ENCODE data around the gene ADRA2B.

Gene ADRA2B

DNA sequence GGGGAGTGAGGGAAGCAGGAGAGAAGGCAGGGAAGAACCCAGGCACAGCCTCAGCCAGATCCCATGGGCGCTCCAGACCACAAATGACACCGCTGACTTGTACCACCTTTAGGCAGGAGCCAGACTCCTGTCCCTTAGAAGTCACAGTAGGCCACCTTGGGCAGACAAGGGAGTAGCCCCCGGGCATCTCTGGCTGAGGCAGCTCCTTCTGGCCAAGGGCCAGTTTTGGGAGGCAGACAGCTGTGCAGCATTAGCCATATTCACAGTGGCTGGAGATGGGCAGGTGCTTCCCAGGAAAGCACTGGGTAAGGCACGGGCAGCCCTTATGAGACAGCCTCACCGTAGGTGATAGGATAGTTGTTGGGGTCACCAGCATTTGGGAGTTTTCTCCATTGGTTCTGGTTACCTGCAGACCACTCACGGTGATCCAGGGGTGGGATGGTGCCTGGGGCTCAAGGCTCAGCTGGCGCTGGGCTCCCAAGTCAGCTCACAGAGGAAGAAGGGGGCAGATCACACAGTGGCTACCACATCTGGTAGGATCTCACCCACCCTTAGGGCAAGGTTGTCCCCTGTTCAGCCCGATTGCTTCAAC, 19.9 kb upstream of the ADRA2B start:
- DNase-seq, result no peak

DNA sequence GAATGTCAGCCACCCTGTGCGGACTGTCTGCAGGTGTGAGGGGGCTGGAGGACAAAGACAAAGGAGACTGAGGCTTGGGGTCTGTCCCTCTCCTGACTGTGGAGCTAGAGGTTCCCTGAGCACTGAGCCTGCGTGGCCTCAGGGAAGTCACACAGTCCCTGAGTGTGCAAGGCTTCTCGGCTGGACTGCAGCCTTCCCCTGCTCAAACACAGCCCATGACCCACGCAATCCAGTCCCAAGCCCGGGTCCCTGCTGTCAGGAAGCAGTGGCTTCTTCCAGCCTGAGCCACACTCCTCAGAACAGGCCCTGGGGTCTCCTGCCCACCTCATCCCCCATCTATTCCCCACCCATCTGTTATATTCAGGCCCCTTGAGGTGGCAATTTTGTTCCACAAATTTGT, 19.2 kb upstream of the ADRA2B start:
- no peak for DNase-seq

DNA sequence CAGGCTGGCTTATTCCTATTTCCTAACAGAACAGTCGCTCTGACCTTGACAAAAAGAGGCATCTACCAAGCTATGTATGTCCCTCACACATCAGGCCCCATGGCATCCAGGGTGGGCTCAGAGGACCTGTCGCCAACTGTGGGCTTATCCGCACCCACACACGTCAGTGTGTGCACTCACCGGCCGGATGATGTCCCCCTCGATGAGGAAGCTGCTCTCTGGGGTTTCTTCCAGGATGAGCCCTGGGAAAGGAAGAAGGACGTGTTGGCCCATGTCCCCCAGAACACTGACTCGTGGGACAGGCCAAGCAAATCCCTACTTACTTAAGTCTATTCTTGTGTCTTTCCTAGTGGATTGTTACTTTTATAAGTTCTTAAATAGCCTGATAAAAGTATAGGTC, 18.8 kb upstream of the ADRA2B start:
- no peak for DNase-seq

DNA sequence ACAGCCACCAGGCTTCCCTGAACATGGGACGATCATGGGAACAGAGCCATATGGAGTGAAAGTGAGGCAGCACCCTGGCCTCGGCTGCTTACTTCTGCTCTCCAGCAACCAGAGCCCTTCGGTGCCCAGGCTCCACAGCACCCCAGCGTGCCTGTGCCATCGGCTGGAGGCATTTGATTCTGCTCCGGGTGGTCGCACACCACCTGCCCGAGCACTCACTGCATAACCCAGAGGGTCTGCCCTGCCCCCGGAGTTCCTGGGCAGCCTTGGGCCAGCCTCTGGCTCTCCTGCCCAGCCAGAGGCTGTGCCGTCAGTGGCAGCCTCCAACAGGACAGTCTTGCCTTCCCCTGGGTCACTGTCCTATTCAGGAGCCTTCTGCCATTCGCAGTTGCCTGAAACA, 18.1 kb upstream of the ADRA2B start:
- no peak for DNase-seq

DNA sequence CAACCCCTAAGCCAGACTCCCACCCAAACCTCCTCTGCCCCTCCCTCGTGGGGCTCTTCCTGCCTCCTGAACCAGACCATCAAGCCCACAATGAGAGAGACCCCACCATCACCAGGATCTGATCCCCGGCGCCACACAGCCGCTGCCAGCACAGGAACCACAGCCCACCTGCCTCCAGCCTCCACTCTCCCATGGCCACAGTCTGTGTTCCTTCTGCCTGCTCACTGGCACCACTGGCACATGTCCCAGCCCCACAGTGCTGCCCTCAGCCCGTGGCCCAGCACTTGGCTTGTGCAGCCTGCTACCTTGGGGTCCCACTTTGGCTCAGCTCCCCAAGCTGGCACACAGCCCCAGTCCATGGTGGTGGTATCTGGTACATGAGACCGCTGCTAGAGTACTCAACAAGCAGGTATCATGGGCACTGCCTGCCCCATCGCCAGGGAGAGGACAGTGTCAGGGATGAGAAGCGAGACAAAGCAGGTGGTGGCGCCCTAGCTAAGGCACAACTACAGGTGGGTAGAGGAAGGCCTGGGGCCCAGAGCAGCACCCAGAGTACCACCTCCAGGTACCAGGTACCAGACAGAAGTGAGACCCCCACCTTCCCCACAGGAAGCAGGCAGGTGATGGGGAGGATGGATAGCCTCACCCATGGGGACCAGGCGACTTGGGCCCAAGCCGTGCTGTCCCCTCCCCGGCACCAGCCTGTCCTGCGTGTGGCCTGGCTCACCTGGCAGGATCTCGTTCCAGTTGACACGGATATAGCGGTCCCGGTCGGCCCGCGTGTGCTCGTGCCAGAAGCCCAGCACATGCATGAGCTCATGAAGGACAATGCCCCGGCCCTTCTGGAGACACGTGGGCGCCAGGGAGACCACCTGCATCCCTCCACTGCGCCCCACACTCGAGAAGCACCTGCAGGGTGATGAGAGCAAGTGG, 15.7 kb upstream of the ADRA2B start:
- DNase-seq, result no peak

DNA sequence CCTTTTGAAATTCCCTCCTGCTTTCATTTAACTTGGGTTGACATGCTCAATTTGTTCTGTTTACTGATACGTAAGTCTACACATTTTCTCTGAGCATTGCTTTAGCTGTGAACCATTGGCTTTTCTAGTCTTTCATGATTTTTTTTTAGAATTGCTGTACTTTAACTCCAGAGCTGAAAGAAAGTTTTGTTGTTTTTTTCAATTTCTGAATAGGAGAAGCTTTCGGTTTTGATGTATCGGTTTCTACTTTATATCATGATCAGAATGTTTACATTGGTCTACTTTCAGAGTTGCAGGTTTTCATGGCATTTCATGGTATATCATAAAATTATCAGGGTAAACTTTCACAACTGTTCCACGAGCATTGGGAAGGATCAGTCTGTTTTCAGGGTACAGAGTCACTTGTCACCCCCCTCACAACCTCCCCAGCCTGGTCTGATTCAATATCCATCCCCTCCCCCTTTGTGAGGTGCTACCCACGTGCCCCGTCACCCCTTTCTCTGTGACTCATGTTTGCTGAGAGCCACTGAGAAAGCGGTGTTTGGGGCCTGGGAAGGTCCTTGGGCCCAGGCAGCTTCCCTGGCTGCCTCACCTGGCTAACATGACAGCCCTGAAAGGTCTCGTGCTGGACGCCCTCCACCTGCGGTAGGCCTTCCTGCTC, 14.9 kb upstream of the ADRA2B start:
- DNase-seq, result no peak

DNA sequence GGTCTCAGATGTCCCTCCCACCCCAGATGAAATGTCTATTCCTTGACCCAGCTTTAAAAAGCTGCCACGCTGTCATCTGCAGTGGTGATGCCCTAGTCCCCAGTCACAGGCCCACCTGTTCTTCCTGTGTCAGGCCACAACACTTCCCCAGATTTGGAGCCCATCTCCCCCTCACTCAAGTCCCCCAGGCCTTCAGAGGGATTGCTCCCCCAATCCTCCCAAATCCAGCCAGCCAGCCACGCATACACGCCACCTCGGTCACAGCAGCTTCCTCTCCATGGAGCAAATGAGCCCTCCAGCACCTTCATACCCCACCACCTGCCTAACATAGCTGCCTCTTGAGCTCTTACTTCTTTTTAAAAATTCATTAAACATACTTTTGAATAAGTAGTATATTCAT, 14.1 kb upstream of the ADRA2B start:
- DNase-seq, result no peak

DNA sequence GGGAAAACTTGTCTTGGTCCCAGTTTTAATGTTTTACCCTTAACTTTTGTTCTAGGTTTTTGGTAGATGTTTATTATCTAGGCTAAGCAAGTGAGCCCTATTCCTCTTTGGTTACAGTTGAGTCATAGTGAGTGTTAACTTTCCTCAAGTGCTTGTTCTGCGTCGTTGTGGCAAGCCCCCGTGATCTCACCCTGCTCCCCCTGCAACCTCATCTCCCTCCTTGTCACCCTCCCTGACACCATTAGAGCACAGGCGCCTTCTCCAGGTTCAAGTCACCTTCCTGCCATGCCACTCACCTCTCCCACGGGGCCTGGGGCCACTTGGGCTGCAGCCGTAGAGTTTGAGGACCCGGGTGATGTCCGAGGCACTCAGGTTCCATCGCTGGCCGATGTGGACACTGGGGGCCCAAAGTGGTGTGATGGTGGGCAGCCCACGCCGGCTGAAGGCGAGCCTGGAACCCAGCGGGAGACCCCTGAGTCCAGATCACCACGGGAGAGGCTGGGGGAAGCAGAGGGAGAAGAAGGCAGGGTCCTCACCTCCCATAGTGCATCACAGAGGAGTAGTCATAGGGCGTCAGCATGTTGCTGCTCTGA, 13.3 kb upstream of the ADRA2B start:
- DNase-seq, result no peak

DNA sequence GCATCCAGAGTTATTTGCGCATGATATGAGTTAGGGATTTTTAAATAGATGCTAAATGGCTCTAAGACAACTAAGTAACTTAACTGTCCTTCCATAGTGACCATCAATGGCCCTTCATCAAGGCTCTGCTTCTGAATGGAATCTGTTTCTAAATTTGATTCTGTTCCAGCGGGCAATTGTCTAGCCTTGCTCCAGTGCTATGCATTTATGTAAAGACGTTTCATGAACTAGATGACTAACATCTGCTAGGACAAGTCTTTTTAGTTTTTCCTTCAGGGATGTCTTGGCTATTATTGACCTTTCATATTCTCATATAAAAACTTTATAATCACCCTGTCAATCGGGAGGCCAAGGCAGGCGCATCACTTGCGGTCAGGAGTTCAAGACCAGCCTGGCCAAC, 12.1 kb upstream of the ADRA2B start:
- DNase-seq, result no peak

DNA sequence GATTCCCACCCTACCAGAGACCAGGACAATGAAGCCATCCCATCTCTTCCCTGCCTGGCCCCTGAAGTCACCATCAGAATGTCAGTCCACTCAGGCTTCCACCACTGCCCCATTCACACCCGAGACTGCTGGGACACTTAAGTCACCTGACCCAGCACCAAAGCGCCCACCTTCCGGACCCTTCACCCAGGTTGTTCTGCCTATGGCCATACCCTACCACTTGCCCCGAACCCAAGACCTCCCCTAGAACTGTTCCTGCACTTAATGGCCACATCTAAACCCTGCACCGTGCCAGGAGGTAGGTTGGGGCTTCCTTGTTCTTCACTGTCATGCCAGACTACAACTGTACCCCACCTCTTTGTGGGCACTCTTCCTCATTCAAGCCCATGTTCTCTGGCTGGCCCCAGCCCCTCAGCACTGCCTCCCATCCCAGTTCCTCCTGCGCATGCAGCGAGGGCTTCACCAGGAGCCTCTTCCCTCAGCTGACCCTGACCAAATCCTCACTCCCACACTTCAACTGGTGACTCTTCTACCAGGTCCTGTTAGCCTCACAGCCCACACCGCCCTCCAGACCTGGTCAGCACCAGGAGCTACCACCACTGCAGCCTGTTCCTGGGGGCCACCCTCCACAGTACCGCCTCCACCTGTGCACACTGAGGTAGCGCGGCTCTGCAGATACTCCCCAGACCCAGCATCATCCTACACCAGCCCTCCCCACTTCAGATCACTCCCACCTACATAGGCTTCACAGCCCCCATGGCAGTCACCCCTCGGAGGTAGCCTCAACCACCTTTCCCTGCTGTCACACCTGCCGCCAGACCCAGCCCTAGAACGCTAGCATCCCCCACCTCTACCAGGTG, 8.3 kb upstream of the ADRA2B start:
- DNase-seq, result no peak

DNA sequence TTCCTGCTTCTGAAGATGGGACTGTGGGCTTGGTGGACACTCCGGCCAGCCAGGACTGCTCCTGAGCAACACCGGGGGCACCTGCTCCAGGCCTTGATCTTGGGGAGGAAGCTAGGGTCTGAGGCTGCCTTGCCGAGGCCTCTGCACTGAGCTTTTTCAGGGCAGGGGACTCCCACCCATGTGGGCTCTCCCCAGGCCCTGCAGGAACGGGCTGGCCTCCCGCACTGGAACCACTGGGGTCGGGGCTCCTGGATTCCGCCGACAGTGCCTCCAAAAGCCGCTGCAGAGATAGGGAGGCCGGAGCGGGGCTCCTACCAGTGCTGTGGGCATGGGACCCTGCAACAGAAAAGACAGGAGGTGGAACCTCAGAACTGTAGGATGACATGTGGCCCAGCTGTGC, 7.6 kb upstream of the ADRA2B start:
- DNase-seq, result no peak

DNA sequence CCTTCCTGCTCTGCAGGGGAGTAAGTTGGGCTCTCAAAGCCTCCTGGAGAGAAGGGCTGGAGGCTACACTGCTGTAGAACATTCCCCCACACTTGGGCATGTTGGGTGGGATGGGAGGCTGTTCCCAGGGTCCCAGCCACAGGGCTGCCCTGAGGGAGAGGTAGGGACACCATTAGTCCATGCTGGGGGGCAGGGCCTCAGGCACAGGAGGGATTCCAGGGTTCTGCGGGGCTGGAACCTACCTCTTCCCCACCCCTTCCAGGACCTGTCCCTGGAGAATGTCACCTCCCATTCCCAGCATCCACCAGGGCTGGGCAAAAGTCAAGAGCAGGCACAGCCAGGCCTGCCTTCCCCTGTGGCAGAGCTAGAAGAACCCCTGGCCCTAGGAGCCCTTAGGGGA, 6.9 kb upstream of the ADRA2B start:
- no peak for DNase-seq

DNA sequence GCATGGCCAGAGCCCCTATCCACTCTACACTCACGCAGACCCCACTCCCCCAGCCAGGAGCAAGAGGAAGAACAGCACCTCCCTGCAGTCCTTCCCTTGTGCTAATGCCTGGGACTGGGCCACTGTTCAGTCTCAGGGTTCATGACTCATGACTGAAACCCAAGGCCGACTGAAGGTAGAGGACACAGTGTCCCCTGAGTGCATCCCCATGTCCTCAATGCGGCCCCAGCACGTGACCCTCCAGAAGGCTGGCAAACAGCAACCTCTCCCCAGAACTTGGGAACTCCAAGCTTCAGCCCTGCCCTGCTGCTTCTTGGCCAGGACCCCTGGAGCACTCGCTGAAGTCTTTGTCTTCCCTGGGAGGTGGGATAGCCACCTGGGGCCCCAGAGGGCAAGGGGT, 6.0 kb upstream of the ADRA2B start:
- DNase-seq, result no peak

DNA sequence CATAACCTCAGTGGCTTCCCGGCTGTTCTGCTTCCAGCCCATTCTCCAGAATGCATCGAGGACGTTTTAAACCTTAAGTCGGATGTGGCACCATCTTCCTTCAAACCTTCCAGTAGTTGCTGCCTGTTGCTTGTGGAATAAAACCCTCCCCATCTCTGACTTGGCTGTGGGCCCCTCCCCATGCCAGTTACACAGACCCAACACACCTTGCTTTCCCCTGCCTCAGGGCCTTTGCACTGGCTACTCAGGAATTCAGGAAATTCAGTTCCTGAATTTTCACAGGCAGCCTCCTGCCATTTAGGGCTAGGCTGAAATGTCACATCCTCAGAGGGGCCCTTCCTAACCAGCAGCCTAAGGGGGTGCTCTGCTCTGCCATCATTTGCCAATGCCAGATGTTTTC, 5.0 kb upstream of the ADRA2B start:
- DNase-seq, result no peak

DNA sequence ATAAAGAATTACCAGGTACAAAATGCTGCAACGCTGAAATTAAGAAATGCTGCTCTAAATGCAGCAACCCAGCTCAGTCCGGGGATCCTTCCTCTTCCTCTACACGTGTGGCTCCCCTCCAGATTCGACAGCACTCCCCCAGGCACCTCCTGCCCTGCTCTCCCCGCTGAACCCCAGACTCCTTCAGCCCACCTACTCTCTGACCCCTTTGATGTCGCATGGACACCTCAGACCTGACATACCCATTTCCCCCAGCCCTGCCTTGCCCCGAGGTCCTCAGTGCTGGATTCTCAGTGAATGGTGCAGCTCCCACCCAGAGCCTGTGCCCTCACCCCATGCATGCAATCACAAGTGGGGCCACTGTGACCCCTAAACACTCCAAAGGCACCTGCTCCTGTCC, 4.6 kb upstream of the ADRA2B start:
- DNase-seq, result no peak

DNA sequence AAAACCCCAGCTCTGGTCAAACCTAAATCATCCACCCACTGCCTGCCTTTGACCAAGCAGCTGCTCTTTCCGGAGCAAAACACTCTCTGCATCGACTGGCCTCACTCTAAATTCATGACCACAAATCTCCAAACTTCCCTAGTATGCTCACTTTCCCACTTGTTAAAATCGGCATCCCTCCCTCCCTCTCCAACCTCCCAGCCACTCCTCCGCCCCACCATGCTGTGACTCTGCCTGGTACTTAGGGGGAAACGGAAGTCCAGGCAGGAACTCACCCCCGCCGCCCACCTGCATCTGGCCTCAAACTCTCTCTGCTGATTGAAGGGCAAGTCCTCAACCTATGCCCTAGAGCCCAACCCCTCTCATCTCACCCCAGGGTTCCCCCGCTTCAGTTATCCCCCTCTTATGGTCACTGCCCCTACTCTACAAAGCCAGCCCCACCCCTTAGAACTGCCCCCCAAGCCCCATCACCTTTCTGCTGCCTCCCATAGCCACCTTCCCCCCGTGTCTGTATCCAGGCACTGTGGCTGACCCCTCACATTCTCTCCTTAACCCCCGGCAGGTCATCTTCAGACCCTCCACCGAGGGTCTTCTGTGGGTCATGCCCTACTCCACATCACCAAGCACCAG, 3.8 kb upstream of the ADRA2B start:
- DNase-seq, result no peak

DNA sequence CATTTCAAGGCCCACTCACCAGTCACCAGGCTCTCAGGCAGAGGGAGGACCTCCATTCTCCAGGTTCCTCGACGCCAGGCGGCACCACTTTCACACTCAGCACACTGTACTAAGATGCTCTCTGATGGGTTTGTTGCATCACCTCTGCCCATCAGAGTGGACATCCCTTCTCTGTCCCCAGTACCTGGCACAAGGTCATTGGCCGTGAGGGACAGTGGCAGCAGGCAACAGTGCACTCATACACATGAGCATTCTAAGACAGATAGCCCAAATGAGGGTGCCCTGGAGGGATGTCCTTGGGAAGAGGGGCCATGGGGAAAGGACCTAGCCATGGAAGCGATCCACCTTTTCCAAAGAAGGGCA, 3.0 kb upstream of the ADRA2B start:
- no peak for DNase-seq

DNA sequence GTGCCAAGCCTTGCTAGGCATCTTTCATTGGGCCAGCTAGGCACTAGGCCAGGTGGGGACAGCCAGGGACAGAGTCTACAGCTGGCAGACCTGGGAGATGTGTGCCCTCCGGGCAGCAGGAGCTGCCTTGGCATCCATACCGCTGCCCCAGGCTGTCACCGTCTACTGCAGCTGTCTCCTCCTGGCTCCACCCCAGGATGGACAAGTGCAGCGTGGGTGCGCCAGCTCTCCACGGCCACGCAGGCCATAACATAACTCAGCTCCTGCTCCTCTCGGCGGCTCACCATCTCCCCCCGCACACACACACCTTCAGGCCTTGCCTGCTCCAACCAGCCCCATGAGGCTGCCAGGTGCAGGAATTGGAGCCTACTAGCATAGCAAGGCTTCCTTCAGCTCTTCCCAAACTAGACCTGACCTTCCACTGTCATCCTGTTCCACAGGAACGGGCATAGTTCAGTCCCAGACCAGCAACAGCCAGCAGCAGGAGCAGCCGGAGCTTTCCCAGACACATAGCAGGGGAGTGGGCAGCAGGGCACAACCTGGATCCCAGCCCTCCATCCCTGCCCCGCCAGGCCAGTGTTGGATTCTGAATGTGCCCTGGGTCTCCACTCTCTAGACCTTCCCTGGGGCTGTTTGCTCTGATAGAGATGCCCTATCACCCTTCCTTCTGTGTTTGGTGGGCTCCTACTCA, 2.5 kb upstream of the ADRA2B start:
- DNase-seq, result no peak

DNA sequence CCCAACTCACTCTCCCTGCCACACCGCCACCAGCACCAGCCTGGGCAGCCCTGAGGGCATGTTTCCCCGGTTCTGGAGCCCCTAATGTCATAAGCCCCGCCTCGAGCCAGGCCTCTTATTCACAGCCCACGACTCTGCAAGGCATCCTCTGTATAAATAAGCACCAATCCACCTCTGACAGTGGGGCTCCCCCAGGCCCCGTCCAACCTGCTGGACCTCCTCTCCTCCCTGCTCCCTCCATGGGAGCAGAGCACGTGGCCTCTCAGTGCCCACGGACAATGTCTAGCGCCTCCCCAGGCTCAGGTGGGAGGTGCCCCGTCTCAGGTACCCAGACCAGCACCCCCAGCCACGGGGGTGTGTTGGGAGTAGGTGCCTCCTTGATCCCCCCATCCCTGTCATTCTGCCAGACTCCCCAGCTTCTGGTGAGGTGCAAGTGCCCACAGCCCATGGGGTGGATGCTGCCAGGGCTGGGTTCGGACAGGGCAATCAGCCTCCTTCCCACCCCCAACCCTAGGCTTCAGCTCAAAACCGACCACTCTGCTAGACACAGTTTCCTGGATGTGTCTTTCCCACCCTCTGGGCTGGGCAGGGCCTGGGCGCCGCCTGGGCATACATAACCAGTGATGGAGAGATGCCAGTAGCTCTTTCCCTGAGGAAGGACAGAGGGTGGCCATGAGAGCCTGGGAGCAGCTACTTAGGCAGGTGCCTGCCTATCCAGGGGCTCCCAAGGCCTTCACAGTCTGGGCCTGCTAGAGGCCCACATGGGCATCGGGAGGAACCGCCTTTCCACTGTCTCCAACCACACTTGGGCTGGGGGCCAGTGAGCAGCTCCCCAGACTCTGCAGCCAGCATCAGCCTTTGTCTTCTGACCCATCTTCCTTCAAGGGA, 1.6 kb upstream of the ADRA2B start:
- no peak for DNase-seq

DNA sequence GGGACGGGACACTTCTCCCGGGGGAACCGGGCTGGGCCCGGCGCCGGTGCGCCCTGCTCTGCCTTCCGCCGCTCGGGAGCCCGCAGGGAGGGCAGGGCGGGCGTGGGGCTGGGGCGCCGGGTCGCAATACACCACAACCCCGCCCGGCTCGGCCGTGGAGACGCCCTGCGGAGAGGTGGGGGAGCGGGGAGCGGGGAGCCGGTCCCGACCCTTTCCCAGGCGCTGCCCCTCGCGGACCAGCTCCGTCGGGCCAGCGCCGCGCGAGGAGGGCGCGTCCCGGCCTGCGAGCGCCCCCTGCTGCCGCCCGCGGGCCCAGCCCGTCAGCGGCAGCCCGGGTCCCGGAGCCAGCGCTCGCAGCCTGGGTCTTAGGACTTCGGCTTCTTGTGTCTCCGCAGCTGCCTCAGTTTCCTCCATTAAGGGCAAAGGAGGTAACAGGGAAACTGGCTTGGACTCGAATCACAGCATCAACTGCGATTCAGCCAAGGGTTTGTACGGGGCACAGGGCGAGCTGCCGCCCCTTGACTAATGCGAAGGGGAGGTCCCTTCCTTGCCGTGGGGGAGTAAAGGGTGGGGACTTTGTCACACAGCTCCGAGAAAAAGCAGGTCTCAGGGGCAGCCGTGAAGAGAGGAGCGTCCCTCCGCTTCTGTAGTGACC, 635 bp upstream of the ADRA2B start:
- peak; percentile 43 for DNase-seq
